ENCODE measurements around the gene KRT33A. TPM values are rescaled to one million over a fixed set of nuclear protein-coding genes. Genes with fewer than 3 reads are reported as not detected.

Gene KRT33A
- total RNA-seq, 1 donor from 2014 or later: not detected

DNA sequence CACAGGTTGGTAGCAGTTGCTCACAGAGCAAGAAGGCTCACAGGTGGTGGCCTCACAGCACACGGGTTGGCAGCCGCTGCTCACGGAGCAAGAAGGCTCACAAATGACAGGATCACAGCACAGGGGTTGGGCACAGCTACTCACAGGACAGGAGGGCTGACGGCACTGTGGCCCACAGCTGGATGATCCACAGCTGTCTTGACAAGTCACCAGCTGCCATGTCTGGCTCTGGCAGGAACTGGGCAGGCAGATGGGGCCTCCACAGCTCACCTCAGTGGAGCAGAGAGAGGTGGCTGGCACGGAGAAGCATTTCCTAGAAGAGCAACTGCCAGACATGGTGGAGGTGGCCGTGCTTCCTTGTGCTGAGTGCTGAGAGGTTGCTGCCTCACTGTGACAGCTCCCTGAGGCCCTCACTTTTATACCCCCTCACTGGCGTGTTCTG lies 41.7 kb downstream of the KRT33A start, which contains the start of gene KRTAP16-1:
Gene KRTAP16-1 (minus strand): TSS at position 392 of the 442 bp plus-strand sequence. CDS start 56 bp downstream, at position 336.
- TF ChIP-seq, protein P1, sequence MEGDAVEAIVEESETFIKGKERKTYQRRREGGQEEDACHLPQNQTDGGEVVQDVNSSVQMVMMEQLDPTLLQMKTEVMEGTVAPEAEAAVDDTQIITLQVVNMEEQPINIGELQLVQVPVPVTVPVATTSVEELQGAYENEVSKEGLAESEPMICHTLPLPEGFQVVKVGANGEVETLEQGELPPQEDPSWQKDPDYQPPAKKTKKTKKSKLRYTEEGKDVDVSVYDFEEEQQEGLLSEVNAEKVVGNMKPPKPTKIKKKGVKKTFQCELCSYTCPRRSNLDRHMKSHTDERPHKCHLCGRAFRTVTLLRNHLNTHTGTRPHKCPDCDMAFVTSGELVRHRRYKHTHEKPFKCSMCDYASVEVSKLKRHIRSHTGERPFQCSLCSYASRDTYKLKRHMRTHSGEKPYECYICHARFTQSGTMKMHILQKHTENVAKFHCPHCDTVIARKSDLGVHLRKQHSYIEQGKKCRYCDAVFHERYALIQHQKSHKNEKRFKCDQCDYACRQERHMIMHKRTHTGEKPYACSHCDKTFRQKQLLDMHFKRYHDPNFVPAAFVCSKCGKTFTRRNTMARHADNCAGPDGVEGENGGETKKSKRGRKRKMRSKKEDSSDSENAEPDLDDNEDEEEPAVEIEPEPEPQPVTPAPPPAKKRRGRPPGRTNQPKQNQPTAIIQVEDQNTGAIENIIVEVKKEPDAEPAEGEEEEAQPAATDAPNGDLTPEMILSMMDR (conservative IDR thresholded peaks at IDR 0.05; ENCODE audit: low read depth, low read length): no peak
- no peak for DNase-seq (ENCODE audit: low read depth)
- H3K4me3 ChIP-seq (ENCODE audit: low read depth, low read length): no peak within 1 kb of the TSS

DNA sequence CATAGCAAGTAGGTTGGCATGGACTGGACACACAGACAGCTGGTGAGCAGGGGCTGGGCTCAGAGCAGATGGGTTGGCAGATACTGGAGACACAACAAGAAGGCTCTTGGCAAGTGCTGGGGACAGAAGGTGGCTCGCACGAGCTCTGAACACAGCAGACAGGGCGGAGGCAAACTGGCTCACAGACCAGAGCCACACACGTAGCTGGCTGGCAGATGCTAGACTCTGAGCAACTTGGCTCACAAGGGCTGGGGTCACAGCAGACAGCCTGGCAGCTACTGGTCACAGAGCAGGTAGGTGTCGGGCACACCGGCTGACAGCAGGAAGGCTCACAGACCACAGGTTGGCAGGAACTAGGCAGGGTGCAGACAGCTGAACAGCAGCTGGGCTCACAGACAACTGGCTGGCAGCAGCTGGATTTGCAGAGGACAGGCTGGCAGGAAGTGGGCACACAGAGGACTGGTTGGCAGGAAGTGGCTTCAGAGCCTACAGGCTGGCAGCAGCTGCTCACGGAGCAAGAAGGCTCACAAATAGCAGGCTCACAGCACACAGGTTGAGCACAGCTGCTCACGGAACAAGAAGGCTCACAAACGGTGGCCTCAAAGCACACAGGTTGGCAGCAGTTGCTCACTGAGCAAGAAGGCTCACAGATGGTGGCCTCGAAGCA lies 42.2 kb downstream of the KRT33A start:
- TF ChIP-seq, protein P1 (conservative IDR thresholded peaks at IDR 0.05; ENCODE audit: low read depth, low read length): no peak
- H3K4me3 ChIP-seq (ENCODE audit: low read depth, low read length): no peak overlapping the region

DNA sequence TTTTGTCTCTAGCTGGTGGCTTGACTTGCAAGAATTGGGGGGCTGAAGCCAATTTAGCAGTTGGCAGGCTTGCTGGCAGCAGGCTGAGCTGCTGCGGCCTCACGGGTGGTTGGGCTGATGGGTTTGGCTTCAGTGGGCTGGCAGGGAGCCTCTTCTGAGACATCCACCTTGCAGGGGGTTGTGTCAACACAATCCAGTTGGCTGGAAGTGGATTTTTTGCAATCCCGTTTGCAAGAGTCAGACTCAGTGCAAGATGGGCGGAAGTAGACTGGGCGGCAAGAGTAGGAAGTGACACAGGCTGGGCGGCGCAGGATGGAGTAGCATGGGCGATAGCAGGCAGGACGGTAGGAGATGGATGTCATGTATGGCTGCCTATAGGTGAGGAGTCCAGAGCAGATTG lies 43.0 kb downstream of the KRT33A start:
- no peak overlapping the region for H3K4me3 ChIP-seq (ENCODE audit: low read depth, low read length)
- no peak for DNase-seq (ENCODE audit: low read depth)
- TF ChIP-seq, protein P1 (conservative IDR thresholded peaks at IDR 0.05; ENCODE audit: low read depth, low read length): no peak

More for the DNA sequence above, 42.2 kb downstream of the KRT33A start:
- DNase-seq (ENCODE audit: low read depth): no peak

DNA sequence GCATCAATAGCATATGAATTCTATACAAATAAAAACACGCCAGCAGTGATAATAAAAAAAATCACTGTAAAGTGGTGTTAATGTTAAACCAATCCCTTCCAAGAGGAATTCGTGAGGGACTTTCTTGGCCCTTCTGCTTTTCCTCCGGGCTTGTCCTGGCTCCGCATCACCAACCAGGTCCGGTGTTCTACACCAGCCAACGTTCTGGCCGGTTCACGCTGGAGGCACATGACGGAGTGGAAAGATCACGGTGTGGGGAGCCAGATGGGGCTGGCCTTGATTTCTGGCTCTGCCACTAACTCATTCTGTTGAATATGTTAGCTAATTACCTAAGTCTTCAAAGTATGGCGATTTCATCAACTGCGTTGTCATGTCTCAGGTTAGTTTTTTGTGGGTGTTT lies 46.5 kb downstream of the KRT33A start:
- TF ChIP-seq, protein P1 (conservative IDR thresholded peaks at IDR 0.05; ENCODE audit: low read depth, low read length): no peak
- DNase-seq (ENCODE audit: low read depth): no peak
- no peak overlapping the region for H3K4me3 ChIP-seq (ENCODE audit: low read depth, low read length)

DNA sequence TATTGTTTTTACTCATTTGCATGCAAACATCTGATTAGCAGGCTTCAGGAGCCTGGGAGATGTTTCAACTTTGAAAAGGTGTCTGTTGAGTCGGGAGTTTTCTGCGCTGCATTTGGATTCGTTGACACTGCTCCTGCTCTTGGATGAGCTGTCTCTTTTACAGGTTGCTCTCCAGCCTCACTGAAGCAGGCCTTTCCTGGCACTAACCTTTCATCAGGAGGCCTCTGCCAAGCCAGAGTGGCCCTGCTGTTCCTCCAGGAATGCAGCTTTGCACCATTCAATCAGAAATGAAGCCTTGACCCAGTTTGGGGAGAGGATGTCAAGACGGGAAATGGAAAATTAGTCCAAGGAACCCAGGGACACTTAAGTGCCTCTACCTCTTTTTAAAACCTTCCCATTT lies 47.6 kb downstream of the KRT33A start:
- TF ChIP-seq, protein P1 (conservative IDR thresholded peaks at IDR 0.05; ENCODE audit: low read depth, low read length): no peak
- no peak for DNase-seq (ENCODE audit: low read depth)

DNA sequence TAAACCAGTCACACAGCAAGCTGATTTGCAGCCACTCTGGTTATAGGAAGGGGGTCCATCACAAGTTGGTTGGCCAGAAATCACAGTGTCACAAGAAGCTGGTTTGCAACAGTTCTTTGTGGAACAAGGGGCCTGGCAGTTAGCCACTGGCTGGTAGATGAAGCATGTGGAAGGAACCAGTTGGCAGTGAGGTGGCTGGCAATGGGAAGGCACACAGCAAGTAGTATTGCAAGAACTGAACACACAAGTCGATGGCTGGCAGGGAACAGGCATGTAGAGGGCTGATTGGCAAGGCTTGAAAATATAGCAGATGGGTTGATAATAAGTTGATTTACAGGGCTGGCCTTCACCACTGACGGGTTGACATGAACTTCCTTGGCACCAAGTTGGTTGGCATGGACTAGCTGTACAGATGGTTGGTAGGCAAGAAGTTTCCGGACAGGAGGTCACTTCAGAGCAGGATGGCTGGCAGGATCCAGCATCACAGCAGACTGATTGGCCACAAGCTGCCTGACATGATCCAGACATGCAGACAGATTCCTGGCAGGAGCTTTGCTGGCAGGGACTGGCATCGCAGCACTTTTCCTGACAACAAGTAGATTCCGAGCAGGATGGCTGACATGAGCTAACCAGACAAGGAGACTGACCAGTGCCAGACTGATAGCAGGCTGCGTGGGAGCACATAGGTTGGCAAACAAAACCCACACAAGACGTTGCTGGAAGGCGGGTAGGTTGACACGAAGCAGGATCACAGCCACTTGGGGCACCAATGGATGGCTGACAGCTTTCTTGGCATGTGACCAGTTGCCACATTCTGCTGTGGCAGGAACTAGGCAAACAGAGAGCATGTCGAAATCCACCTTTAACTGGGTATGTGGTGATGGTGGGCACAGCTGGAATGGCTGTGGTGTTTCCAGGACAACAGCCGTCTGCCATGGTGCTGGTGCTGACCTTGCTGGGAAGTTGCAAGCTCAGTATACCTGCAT lies 48.4 kb downstream of the KRT33A start, which contains the start of gene KRTAP29-1:
Gene KRTAP29-1 (minus strand): TSS at position 936 of the 986 bp plus-strand sequence. CDS start 0 bp downstream, at position 936.
- no peak within 1 kb of the TSS for H3K4me3 ChIP-seq (ENCODE audit: low read depth, low read length)
- TF ChIP-seq, protein P1 (conservative IDR thresholded peaks at IDR 0.05; ENCODE audit: low read depth, low read length): no peak
- no peak for DNase-seq (ENCODE audit: low read depth)

More for the DNA sequence above, 47.6 kb downstream of the KRT33A start:
- H3K4me3 ChIP-seq (ENCODE audit: low read depth, low read length): no peak overlapping the region
